Measurements from ENCODE around the gene EPHB1. TPM values are rescaled to one million over a fixed set of nuclear protein-coding genes. Genes with fewer than 3 reads are reported as not detected.
A peak's percentile ranks its signal among the peaks of the same experiment; 100 is the strongest.
"Not testable (repeated sequence)": the region's sequence is repeated elsewhere in the genome, so short reads cannot be mapped to it uniquely, and the experiment has no call there.

EPHB1 gene
- total RNA-seq, 1 experiment from 2014 or later: 0.11 TPM

DNA sequence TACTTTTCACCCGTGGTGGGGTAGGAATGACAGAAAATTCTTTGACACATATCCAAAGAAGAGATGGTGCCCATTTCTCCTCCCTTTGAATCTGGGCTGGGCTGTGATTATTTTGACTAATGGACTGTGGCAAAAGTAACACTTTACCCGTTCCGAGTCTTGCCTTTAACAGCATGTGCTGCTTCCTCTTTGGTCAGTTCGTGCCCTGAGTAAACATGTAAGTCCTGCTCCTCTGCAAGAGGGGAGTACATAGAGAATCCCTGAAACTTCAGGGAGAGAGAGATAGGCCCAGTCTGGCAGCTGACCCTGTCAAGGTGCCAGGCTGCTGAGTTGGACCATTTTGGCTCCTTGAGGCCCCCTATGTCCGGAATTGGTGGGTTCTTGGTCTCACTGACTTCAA, 243.1 kb downstream of the EPHB1 start:
- no peaks in the 10 kb centered on the region for H3K36me3 ChIP-seq (ENCODE audit: insufficient read depth, low read length, poor library complexity, severe bottlenecking)
- H3K4me3 ChIP-seq (ENCODE audit: low read depth, low read length, poor library complexity, severe bottlenecking): no peak overlapping the region
- H3K27ac ChIP-seq (ENCODE audit: low read depth, low read length, poor library complexity, severe bottlenecking): no peak overlapping the region
- no peaks in the 10 kb centered on the region for H3K4me1 ChIP-seq (ENCODE audit: insufficient read depth, low read length, poor library complexity, severe bottlenecking)
- H3K27me3 ChIP-seq (replicated peaks; ENCODE audit: insufficient read depth, low read depth, low read length, poor library complexity): peaks cover 20% of the 10 kb centered on the region
- BruUV-seq (replicated peaks): no TSS peak
- CTCF ChIA-PET: no interaction called here
- no peak for TF ChIP-seq EZH2 (IDR thresholded peaks at IDR 0.05; ENCODE audit: borderline replicate concordance, low read depth, low read length, poor library complexity, severe bottlenecking)
- TF ChIP-seq, protein P1, sequence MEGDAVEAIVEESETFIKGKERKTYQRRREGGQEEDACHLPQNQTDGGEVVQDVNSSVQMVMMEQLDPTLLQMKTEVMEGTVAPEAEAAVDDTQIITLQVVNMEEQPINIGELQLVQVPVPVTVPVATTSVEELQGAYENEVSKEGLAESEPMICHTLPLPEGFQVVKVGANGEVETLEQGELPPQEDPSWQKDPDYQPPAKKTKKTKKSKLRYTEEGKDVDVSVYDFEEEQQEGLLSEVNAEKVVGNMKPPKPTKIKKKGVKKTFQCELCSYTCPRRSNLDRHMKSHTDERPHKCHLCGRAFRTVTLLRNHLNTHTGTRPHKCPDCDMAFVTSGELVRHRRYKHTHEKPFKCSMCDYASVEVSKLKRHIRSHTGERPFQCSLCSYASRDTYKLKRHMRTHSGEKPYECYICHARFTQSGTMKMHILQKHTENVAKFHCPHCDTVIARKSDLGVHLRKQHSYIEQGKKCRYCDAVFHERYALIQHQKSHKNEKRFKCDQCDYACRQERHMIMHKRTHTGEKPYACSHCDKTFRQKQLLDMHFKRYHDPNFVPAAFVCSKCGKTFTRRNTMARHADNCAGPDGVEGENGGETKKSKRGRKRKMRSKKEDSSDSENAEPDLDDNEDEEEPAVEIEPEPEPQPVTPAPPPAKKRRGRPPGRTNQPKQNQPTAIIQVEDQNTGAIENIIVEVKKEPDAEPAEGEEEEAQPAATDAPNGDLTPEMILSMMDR (conservative IDR thresholded peaks at IDR 0.05; ENCODE audit: low read depth, low read length): no peak
- DNase-seq (ENCODE audit: low spot score): no peak
- POLR2A ChIA-PET (ENCODE audit: low non-redundant PET): no interaction called here
- H3K9me3 ChIP-seq (ENCODE audit: low read depth, low read length, poor library complexity, severe bottlenecking): no peaks in the 10 kb centered on the region
- intact Hi-C loops (cut with micrococcal nuclease; ENCODE audit: unreplicated experiment): no loop called here

DNA sequence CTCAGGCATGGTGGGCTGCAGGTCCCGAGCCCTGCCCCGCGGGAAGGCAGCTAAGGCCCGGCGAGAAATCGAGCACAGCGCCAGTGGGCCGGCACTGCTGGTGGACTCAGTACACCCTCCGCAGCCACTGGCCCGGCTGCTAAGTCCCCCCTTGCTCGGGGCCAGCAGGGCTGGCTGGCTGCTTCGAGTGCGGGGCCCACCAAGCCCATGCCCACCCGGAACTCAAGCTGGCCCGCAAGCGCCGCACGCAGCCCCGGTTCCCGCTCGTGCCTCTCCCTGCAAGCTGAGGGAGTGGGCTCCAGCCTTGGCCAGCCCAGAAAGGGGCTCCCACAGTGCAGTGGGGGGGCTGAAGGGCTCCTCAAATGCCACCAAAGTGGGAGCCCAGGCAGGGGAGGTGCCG, 244.5 kb downstream of the EPHB1 start:
- BruUV-seq (replicated peaks); H3K36me3 ChIP-seq (ENCODE audit: insufficient read depth, low read length, poor library complexity, severe bottlenecking); DNase-seq (ENCODE audit: low spot score); H3K27me3 ChIP-seq (replicated peaks; ENCODE audit: insufficient read depth, low read depth, low read length, poor library complexity); H3K27ac ChIP-seq (ENCODE audit: low read depth, low read length, poor library complexity, severe bottlenecking); H3K4me1 ChIP-seq (ENCODE audit: insufficient read depth, low read length, poor library complexity, severe bottlenecking); intact Hi-C loops (cut with micrococcal nuclease; ENCODE audit: unreplicated experiment); POLR2A ChIA-PET (ENCODE audit: low non-redundant PET); H3K9me3 ChIP-seq (ENCODE audit: low read depth, low read length, poor library complexity, severe bottlenecking); CTCF ChIA-PET; H3K4me3 ChIP-seq (ENCODE audit: low read depth, low read length, poor library complexity, severe bottlenecking): not testable (repeated sequence)

DNA sequence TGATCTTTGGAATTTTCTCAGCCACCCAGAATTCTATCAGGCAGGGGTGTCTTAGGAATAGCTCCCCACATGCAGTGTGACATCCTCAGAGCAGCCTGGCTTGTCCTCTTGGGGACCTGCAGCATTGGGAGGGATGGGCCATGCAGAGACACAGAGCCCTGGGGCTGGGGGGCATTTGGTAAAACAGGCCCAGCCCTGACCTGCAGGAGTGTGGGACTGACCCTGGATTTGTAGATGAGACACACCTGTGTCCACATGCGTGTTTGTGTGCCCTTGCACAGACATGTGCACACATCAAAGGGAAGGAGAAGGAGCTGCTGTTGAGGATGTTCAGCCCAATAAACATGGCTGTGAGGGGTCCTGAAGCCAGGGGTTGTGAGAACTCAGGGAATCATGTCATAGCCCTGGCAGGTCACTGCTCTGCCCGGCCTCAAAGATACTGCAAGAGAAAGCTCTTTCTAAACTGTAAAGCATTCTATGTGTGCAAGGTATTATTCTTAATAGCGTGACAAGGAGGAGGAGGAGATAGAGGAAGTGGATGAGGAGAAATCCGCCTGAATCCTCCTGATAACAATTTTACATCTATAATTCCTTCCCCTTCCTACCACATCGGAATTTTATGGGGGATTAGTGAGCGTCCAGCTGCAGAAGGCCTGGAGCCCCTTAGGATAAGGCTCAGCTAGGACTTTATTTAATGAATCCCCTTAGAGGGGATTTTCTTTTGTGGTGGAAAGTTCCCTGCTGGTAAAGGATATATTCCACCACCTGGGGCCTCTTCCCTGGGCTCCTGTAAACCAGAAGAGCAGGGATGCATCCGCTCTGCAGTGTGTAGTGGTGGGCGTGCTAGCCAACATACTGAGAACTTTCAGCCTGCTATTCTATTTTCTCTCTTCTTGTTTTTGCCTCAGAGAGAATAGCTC, 245.5 kb downstream of the EPHB1 start:
- peak; percentile 5 for DNase-seq (ENCODE audit: low spot score)
- BruUV-seq (replicated peaks): no TSS peak
- CTCF ChIA-PET: no interaction called here
- TF ChIP-seq, protein P1 (conservative IDR thresholded peaks at IDR 0.05; ENCODE audit: low read depth, low read length): no peak
- no peak for TF ChIP-seq EZH2 (IDR thresholded peaks at IDR 0.05; ENCODE audit: borderline replicate concordance, low read depth, low read length, poor library complexity, severe bottlenecking)
- H3K9me3 ChIP-seq (ENCODE audit: low read depth, low read length, poor library complexity, severe bottlenecking): no peaks in the 10 kb centered on the region
- no peaks in the 10 kb centered on the region for H3K36me3 ChIP-seq (ENCODE audit: insufficient read depth, low read length, poor library complexity, severe bottlenecking)
- H3K4me3 ChIP-seq (ENCODE audit: low read depth, low read length, poor library complexity, severe bottlenecking): no peak overlapping the region
- POLR2A ChIA-PET (ENCODE audit: low non-redundant PET): no interaction called here
- no peak overlapping the region for H3K27ac ChIP-seq (ENCODE audit: low read depth, low read length, poor library complexity, severe bottlenecking)
- intact Hi-C loops (cut with micrococcal nuclease; ENCODE audit: unreplicated experiment): no loop called here
- H3K27me3 ChIP-seq (replicated peaks; ENCODE audit: insufficient read depth, low read depth, low read length, poor library complexity): peaks cover 3% of the 10 kb centered on the region
- H3K4me1 ChIP-seq (ENCODE audit: insufficient read depth, low read length, poor library complexity, severe bottlenecking): no peaks in the 10 kb centered on the region

DNA sequence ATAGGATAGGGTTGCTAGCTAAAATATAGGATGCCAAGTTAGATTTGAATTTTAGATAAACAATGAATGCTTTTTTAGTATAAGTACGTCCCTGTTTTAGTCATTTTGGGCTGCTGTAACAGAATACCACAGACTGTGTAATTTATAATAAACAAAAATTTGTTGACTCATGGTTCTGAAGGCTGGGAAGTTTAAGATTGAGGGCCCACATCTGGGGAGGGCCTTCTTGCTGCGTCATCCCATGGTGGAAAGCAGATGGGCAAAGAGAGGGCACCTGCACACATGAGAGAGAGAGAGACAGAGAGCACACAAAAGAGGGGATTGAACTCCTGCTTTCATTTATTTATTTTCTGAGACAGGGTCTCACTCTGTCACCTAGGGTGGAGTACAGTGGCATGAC, 246.5 kb downstream of the EPHB1 start:
- CTCF ChIA-PET: no interaction called here
- BruUV-seq (replicated peaks): no TSS peak
- Histone ChIP-seq H3K27ac (ENCODE audit: low read depth, low read length, poor library complexity, severe bottlenecking) (no peak overlapping the region), H3K9me3 (ENCODE audit: low read depth, low read length, poor library complexity, severe bottlenecking) (no peaks in the 10 kb centered on the region), H3K4me1 (ENCODE audit: insufficient read depth, low read length, poor library complexity, severe bottlenecking) (no peaks in the 10 kb centered on the region), H3K27me3 (replicated peaks; ENCODE audit: insufficient read depth, low read depth, low read length, poor library complexity) (peaks cover 3% of the 10 kb centered on the region), H3K4me3 (ENCODE audit: low read depth, low read length, poor library complexity, severe bottlenecking) (no peak overlapping the region), H3K36me3 (ENCODE audit: insufficient read depth, low read length, poor library complexity, severe bottlenecking) (no peaks in the 10 kb centered on the region)
- intact Hi-C loops (cut with micrococcal nuclease; ENCODE audit: unreplicated experiment): no loop called here
- POLR2A ChIA-PET (ENCODE audit: low non-redundant PET): no interaction called here
- TF ChIP-seq, protein P1 (conservative IDR thresholded peaks at IDR 0.05; ENCODE audit: low read depth, low read length): no peak
- TF ChIP-seq EZH2 (IDR thresholded peaks at IDR 0.05; ENCODE audit: borderline replicate concordance, low read depth, low read length, poor library complexity, severe bottlenecking): no peak
- DNase-seq (ENCODE audit: low spot score): no peak

Data from A673 (cell line).